Thoracic aorta (tissue), 2 donors: ENCODE data around the gene LIX1L. TPM values are rescaled to one million over a fixed set of nuclear protein-coding genes. Genes with fewer than 3 reads are reported as not detected.

Experiments used
- ATAC-seq: fragments of 150-250 bp; one replicate; pipeline ENCODE4 v1.8.0; 2017; ENCODE audit warnings: low read depth; ENCODE audit not compliant: insufficient number of reproducible peaks, low FRiP score
- DNase-seq: peaks from one replicate; pipeline ENCODE4 v3.0.0-alpha.2; 2020; ENCODE audit warnings: low spot score
- H3K27ac ChIP-seq, 2 donors: fragments of 200-600 bp; sonication (generic); 1 replicate in 1 of 2; 2 replicates in 1 of 2; pipeline ENCODE4 v1.5.1; 2016; ENCODE audit warnings: mild to moderate bottlenecking in 2 of 2, moderate library complexity in 2 of 2
- H3K27me3 ChIP-seq: fragments of 200-600 bp; sonication (generic); replicated peaks from 2 replicates; pipeline ENCODE4 v1.6.0; 2016; ENCODE audit warnings: mild to moderate bottlenecking; ENCODE audit not compliant: insufficient read depth
- H3K36me3 ChIP-seq: fragments of 200-600 bp; sonication (generic); one replicate; pipeline ENCODE4 v1.5.1; 2016
- H3K4me1 ChIP-seq, 2 donors: fragments of 200-600 bp; sonication (generic); 1 replicate in 1 of 2; 2 replicates in 1 of 2; pipeline versions ENCODE4 v1.5.1 to v1.6.0; 2016; ENCODE audit warnings: low read depth in 2 of 2, mild to moderate bottlenecking in 1 of 2; ENCODE audit not compliant: control insufficient read depth in 1 of 2
- H3K4me3 ChIP-seq: fragments of 200-600 bp; sonication (generic); 2 replicates; pipeline ENCODE4 v1.5.1; 2016; ENCODE audit warnings: mild to moderate bottlenecking
- H3K9me3 ChIP-seq: fragments of 200-600 bp; sonication (generic); 2 replicates; pipeline ENCODE4 v1.5.1; 2016
- total RNA-seq, 2 donors: library from RNA; depleted of rRNA; stranded (reverse); fragments of >200 nt; gene quantifications; one replicate each; pipeline versions ENCODE4 v1.1.0 to v1.2.3, GENCODE V29; 2016
- TF ChIP-seq, protein P1 (sequence below): fragments of 200-600 bp; sonication (generic); IDR thresholded peaks from one replicate; pipeline ENCODE4 v1.5.1; 2019; ENCODE audit warnings: antibody characterized with exemption

Gene LIX1L
- total RNA-seq, 2 donors from 2014 or later, result 45.4 to 49.5 TPM

DNA sequence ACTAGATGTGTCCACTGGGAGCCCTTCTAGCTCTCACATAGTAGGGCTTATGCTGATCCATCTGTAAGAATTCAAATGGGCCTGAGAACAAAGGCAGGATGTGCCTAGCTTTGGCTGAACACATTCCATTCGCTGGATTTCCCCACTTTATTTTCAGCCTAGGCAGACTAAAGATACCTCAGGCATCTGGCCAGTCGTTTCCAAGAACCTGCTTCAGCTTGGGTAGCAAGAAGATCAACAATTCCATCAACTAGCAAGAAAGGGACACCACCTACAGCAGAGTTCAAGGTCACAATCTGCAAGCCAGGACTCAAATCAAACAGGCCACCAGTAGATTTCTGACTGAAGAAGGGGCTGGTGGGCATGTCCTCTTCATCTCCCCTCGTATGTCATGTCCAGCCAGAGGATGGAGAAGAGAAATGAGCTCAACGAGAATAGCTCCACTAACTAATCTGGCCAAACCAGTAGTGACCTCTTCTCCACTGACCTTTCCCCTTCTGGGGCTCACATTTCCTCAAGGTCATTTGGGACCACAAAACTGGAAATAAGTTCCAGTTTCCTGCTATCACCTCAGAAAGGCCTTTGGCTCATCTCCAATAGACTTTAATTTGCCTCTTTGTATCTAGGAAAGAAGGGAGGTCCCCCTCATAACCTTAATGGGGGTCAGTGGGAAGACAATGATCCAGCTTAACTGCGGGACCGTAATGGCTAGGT lies 24.4 kb upstream of the LIX1L start:
- Histone ChIP-seq H3K27me3 (no peaks in the 10 kb centered on the region), H3K36me3 (no peaks in the 10 kb centered on the region), H3K4me3 (no peak overlapping the region), H3K9me3 (no peaks in the 10 kb centered on the region), H3K4me1 (peaks cover 80 to 81% of the 10 kb centered on the region in 2 donors), H3K27ac (peak overlapping the region; percentile 95 to 98)
- ATAC-seq, result no peak
- TF ChIP-seq, protein P1, sequence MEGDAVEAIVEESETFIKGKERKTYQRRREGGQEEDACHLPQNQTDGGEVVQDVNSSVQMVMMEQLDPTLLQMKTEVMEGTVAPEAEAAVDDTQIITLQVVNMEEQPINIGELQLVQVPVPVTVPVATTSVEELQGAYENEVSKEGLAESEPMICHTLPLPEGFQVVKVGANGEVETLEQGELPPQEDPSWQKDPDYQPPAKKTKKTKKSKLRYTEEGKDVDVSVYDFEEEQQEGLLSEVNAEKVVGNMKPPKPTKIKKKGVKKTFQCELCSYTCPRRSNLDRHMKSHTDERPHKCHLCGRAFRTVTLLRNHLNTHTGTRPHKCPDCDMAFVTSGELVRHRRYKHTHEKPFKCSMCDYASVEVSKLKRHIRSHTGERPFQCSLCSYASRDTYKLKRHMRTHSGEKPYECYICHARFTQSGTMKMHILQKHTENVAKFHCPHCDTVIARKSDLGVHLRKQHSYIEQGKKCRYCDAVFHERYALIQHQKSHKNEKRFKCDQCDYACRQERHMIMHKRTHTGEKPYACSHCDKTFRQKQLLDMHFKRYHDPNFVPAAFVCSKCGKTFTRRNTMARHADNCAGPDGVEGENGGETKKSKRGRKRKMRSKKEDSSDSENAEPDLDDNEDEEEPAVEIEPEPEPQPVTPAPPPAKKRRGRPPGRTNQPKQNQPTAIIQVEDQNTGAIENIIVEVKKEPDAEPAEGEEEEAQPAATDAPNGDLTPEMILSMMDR, result no peak
- DNase-seq, result no peak

DNA sequence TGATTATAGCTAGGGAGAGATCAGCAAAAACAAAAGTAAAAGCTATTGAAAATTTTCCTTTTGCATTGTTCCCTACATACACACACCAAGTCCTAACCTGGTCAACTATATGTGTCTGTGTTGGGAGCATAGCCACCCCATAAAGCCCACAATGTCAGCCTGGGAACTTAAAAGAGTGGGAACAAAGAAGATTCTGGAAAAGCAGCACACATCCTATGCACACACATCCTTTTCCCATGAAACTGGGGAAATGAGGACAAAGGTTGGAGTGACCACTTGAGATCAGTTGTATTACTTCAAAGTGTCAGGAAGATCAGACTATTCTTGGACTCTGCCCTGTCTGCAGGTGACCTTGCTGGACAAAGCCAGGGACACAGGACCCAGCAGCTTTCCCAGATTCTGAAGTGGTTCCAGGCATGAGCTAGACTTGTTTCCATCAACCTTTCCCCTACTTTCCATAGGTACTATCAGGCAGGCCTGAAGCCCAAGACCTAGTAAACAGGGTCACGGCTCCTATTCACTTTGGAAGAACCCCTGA lies 22.7 kb upstream of the LIX1L start:
- no peaks in the 10 kb centered on the region for H3K27me3 ChIP-seq
- no peak for DNase-seq
- peak overlapping the region; percentile 68 for H3K4me3 ChIP-seq
- H3K4me1 ChIP-seq, result peaks cover 72 to 75% of the 10 kb centered on the region in 2 donors
- H3K9me3 ChIP-seq, result no peaks in the 10 kb centered on the region
- no peaks in the 10 kb centered on the region for H3K36me3 ChIP-seq
- TF ChIP-seq, protein P1, result no peak
- H3K27ac ChIP-seq, result peak overlapping the region; percentile 95 to 98
- no peak for ATAC-seq

DNA sequence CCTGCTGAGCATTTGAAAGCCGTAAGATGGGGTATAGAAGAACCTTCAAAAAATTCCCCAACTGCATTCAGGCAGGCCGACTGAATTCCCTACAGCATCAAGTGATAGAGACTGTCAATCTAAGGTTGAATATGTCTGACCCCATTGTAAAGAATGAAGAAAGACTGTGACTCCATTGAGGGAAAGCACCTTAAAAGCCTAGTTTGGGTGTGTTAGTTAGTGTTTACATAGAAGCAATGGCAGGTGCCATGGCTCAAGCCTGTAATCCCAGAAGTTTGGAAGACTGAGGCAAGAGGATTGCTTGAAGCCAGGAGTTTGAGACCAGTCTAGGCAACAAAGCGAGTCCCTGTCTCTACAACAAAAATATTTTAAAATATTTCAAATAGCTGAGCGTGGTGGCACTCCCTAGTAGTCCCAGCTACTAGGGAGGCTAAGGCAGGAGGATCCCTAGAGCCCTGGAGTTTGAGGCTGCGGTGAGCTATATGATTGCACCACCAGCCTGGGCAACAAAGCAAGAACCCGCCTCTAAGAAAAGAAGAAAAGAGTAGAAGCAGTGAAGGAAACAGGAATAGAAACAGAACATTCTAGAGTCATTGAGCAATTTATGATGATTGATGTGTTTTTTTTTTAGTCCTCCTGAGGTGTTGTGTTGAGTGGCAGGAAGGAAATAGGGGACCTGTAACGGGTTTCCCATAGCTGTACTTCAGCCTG lies 22.1 kb upstream of the LIX1L start:
- Histone ChIP-seq H3K36me3 (no peaks in the 10 kb centered on the region), H3K4me3 (peak overlapping the region; percentile 68)
- TF ChIP-seq, protein P1, result no peak

DNA sequence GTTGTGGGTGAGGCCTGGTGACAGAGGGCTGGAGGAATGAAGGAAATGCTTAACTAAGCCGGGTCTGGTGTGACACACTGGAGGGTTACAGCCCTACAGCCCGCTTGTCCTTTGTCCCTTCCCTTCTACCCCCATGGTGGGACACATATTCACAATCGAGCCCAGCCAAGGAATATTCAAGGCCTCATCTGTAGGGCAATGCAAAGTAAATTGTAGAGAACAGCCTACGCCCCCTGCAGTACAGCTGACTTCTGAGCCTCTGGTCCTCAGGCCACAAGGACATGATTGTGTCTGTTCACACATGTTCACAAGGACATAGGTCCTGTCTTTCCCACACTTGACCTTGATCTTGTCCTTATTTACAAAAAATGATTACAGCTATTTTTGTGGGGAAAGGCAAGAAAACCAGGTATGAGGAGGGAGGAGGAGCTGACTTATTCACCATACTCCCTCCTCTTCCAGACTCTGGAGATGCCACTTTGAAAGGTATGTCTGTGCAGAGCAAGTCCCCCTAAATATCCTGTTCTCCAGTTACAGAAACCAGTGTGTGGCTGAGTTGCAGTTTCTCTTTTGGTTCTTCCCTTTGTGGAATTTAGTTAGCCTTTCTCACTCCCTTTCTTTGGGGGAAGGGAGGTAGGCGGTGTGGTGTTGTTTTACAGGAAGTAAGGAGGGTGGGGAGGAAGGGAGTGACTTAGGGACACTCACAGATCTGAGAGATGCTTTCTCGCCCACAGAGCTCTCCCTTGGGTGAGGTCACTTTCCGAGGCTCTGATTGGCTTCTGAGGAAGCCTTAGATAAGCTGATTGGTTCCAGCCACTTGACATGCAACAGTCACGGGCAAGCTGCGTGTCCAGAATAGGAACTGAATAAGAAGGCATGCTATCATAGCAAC lies 21.3 kb upstream of the LIX1L start:
- peak overlapping the region; percentile 68 for H3K4me3 ChIP-seq

More for the DNA sequence above, 22.1 kb upstream of the LIX1L start:
- H3K4me1 ChIP-seq, result peaks cover 67 to 69% of the 10 kb centered on the region in 2 donors
- H3K9me3 ChIP-seq, result no peaks in the 10 kb centered on the region
- ATAC-seq (peak; percentile 43), DNase-seq (no peak)
- peak overlapping the region; percentile 95 to 98 for H3K27ac ChIP-seq
- H3K27me3 ChIP-seq, result no peaks in the 10 kb centered on the region

More for the DNA sequence above, 21.3 kb upstream of the LIX1L start:
- TF ChIP-seq, protein P1, result no peak
- DNase-seq (peak; percentile 94), ATAC-seq (peak; percentile 96)
- no peaks in the 10 kb centered on the region for H3K9me3 ChIP-seq
- no peaks in the 10 kb centered on the region for H3K27me3 ChIP-seq
- H3K36me3 ChIP-seq, result no peaks in the 10 kb centered on the region
- peaks cover 61 to 67% of the 10 kb centered on the region in 2 donors for H3K4me1 ChIP-seq
- peak overlapping the region; percentile 95 to 98 for H3K27ac ChIP-seq
